ENCODE measurements around the gene UBA5.
"Not testable (repeated sequence)": the region's sequence is repeated elsewhere in the genome, so short reads cannot be mapped to it uniquely, and the experiment has no call there.

Gene UBA5

DNA sequence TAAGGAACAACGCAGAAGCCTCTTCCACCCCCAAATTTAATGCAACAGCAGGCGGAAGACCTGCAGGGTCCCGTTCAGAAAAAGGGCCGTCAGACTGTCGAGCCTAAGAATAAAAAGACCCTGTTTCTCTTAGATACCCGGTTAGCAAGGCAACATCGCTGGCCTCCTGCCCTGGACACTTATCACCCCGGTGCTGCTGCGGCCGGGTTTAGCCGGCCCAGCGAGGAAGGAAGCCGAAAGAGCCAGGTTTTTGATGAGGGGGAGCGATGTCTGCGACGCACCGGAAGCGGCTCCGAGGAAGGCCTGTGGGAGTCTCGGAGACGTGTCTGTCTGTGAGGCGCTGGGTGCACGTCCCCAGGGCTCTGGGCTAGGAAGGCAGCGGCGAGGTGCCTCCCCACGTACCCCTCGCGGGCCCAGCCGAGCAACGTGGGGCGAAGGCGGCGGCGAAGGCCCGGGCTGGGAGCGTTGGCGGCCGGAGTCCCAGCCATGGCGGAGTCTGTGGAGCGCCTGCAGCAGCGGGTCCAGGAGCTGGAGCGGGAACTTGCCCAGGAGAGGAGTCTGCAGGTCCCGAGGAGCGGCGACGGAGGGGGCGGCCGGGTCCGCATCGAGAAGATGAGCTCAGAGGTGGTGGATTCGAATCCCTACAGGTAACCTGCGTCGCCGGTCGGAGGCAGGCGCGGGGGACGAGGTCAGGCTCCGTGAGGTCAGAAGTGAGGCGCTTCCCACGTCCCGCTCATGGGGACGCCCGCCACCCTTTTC, at the start of gene UBA5:
Gene UBA5, plus strand, starts transcription at position 278 of the 759 bp plus-strand sequence. Its CDS starts 209 bp downstream, at position 487.
- peak; percentile 77 for DNase-seq

DNA sequence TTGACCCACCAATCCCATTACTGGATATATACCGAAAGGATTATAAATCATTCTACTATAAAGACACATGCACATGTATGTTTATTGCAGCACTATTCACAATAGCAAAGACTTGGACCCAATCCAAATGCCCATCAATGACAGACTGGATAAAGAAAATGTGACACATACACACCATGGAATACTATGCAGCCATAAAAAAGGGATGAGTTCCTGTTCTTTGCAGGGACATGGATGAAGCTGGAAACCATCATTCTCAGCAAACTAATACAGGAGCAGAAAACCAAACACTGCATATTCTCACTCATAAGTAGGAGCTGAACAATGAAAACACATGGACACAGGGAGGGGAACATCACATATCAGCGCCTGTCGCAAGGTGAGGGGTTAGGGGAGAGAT, 44.8 kb upstream of the UBA5 start:
- DNase-seq, result not testable (repeated sequence)

DNA sequence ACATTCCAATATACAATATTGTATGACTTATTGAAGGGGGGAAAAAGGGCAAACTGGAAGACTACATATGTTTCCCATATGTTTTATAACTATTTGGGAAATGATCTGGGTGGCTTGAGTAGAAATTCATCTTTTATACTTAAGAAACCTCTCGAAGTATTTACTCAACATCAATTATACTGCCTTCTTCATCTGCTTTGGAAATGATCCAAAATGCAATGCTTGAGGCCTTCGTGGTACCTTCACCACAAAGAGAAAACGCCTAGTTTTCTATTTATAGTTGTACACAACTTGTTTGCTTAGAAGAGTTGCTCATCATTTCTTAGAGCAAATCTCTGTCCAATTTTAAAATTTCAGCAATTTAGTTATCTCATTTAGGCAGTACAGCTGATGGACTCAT, 44.2 kb upstream of the UBA5 start:
- no peak for DNase-seq

DNA sequence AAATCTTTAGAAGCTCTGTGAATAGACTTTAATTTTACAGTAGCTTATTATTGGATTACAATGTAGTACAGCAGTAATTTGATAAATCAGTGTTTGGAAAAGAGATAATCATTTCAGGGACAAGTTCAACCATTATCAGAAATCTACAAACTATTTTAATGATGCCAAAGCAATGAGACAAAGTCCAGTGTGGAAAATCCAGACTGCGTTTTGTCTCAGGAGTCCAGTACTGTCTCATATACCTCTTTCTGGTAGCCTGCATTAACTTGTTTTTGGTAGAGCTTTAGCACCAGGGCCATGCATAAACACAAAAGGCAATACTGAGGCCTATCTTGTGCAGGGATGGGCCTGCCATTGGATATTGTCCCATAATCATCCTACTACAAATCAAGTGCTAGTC, 43.3 kb upstream of the UBA5 start:
- no peak for DNase-seq

DNA sequence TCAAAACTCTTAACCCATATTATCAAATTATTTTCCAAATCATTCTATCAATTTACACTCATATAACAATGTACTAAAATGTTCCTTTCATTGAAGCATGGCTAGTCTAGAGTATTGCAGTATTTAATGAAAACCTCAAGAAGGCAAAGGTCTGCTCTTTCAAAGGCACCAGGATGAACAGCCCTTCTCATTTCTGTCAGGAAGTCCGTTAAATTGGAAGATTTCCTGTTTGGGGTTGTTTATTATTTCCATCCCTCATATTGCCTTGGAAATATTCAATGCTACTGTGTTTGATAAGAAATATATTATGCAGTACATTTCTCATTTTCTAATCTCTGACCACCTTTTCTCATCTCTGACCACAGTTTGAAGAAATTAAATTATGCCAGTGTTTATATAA, 38.0 kb upstream of the UBA5 start:
- no peak for DNase-seq

DNA sequence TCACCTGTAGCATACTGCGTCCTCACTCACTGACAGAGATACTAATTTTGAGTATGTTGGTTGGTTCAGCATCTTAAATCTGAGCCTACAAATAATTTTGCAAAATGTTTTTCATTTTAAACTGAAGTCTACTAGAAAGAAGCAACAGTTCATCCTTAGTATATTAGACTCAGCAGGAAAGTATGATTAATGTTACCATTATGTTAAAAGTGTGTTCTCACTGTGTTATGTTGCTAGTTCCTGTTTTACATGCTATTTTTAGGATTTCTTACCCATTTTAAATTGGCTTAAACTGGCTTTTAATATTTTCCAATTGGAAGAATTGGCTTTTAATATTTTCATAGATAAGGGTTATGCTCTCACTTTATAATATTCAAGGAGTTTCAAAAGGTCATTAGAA, 37.4 kb upstream of the UBA5 start:
- no peak for DNase-seq

DNA sequence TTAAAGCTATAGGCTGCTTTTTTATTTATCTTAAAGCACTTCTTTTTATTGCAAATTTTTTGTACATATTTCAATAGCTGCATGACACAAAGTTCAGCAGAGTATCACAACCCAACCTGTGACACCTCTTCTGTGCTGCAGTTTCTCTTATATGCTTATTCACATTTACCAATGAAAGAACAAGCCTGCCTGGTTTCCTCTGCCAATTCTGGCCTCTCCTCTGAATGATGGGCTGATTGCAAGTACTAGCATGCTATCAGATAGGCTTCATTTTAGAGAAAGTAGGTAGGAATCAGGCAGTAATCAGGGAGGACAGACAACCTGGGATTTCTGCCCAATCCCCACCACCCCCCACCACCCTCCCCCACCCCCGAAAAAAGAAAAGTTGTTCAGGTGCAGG, 36.5 kb upstream of the UBA5 start:
- no peak for DNase-seq

DNA sequence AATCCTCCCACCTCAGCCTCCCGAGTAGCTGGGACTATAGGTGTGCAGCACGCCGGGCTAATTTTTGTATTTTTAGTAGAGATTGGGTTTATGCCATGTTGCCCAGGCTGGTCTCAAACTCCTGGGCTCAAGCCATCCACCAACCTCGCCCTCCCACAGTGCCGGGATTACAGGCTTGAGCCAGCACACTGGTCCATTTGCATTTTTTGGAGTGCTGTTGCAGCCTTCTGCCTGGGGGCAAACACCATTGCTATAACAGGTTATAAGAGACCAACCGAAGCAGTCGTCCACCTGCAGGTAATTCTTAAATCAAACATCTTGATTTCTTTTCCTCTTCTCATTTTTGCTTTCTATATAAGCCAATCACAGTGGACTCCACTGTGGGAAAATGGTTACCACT, 35.3 kb upstream of the UBA5 start:
- no peak for DNase-seq

DNA sequence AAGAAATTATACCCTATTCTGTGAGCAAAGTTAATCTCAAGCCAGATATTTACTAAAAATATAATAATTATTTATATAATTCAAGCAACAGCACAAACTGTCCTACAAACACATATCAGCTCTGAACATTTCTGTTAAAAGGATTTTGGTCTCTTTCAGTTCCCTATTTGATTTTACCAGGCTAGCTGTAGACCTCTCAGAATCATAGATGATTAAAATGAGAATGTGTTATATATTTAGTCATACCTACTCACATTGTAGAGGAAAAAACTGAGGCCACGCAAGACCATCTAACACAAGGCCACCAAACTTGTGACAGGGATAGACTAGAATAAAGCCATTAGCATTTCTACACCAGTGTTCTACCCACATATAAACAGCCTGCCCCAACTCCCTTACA, 34.5 kb upstream of the UBA5 start:
- DNase-seq, result no peak

DNA sequence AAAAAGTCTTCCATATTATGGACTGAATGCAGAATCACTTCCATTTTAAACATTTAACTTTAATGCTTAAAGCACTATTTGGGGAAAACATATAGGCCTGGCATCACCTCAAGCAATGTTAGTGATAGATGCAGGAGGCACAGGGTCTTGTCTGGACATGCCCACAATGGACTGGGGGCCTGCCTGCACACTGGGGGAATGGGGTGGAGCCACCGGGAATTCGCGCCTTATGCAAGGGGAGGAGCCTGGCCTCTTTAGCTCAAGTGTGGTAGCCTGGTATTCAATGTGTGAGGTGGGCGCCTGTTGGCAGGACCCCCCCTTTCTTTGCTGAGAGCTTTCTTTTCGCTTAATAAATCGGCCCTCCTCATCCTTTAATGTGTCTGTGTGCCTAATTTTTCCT, 33.2 kb upstream of the UBA5 start:
- no peak for DNase-seq

DNA sequence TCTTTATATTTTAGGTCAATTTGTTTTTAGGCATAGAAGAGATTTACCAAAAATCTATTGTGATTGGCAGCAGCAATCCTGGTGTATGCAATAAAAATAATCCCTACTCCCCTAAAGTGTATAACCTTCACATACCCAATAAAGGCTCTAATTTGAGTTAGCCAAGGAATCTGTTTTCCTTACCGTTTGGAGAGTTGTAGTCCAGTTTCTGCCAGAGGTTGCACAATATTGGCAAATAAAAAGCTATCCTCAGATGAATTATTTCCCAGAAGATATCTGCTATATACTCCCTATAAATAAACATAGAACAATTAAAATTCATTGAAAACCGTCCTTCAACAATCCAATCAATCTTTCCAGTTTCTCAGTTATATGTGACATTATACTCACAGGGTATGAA, 32.0 kb upstream of the UBA5 start:
- DNase-seq, result no peak

DNA sequence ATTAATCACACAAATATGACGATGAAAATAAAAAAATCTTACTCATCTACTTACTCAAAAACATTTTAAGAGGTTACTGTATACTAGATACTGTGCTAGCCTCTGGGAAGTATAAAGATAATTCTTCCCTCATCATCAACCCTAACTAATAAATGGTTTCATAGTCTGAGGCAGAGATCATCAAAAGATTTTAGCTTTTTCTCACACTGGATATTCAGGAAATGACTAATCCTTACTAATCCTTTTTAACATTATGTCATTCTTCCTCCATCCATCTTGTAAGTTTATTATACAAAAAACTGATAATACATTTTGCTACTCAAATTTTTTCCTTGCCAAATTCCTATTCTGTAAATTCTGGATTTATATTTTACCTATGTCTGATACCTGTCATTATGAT, 30.2 kb upstream of the UBA5 start:
- DNase-seq, result no peak

DNA sequence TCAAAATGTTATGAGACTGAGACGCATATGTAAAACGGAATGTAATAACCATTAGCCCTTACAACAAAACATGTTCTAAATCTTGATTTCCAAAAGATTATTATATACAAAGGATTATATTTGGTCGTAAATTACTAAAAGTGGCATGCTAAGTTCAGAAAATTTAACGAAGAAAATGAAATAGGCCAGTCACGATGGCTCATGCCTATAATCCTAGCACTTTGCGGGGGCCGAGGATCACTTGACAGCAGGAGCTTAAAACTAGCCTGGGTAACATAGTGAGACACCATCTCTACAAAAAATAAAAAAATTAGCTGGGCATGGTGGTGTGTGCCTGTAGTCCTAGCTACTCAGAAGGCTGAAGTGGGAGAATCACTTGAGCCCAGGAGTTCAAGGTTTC, 29.5 kb upstream of the UBA5 start:
- no peak for DNase-seq

DNA sequence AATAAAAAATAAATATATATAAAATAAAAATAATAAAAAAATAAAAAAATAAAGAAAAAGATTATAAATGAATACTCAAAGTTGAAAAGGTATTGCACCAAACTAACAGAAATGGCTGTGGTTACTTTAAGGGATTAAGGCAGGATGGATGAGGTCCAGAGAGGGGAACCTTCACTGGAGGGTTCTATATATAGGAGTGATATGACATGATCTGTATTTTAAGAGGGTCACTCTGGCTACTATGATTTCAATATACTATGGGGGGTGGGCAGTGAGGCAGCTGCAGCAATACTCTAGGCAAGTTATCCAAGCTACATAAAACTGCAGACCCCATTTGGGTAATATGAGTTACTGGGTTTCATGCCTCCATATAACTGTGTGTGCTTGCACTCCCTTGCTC, 25.1 kb upstream of the UBA5 start:
- DNase-seq, result no peak

DNA sequence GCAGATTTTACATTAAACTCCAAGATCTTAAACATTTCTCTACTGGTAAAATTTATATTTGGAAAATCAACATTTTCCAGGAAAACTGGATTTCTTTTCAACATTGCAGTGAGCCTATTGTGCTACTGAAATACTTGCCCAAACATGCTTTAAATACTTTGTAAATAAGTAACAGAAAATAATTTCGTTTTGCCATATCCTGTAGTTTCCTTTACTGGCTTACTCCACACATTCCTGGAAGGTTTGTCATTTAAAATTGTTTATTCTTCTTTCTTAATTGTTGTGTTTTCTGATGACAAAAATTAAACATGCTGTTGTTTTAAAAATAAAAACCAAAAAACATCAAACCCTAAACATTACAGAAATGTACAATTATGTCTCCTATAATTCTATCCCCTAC, 22.5 kb upstream of the UBA5 start:
- DNase-seq, result no peak

DNA sequence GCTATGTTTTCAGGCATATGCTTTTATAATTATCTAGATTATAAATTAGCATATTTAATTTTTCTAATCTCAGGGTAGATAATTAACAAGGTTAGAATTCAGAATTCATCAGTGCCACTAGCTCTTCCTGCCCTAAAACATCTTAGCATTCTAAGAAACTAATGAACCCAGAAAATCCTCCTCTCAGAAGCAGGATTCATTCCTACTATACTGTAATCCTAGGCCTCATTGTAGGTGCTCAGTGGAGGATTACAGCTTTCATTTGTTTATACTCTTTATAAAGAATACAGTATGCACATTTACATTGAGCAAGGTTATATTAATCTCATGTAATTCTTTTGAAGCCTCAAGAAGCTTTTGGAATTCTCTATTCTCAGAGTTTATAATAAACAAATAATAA, 21.4 kb upstream of the UBA5 start:
- DNase-seq, result no peak

DNA sequence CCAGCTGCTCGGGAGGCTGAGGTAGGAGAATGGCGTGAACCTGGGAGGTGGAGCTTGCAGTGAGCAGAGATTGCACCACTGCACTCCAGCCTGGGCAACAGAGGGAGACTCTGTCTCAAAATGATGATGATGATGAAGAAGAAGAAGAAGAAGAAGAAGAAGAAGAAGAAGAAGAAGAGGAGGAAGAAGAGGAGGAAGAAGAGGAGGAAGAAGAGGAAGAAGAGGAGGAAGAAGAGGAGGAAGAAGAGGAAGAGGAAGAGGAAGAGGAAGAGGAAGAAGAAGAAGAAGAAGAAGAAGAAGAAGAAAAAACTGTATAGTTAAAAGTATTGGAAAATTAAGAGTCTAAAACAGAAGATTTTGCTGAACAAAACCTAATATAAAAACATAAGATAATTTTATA, 18.7 kb upstream of the UBA5 start:
- not testable (repeated sequence) for DNase-seq

DNA sequence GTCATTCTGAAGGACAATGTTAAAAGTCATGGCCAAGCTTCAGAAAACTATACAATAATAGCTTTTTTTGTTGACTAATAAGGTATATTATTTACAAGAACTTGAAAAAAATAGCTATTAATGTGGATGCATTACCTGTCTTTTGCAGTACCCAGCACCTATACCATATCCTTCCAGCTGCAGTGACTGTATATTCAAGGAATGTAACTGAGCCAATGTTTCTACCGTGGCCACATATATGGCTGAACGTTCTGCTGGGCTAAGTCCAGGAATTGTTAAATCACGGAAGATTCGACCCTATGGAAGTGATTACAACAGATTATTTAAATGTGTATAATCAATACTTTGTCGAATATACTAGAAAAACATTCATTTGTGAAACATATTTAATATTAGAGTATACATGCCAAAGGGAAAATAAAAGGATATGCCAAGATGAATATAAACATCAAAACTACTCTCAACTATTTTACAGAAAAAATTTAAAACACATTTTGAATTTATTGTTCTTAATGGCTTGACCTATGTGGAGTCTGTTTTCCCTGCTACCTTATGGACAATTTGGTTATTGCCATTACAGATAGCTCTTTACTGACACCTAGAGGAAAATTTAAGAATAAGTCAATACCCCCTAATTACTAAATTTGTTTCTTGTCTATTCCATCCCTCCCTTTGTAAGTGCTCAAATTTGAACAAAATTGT, 18.1 kb upstream of the UBA5 start:
- DNase-seq, result peak; percentile 47

DNA sequence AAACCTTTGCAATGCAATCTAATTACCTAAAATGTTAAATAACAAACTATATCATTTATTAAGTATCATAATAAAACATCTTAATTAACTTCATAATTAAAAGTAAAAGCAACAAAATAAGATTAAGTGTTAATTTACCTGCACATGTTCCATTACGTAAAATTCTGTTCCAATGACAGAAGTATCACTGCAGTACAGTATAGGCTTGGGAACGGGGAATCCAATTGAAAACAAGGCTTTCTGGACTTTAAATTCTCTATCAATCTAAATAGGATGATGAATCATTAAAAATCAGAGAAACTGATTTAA, 17.6 kb upstream of the UBA5 start:
- no peak for DNase-seq

DNA sequence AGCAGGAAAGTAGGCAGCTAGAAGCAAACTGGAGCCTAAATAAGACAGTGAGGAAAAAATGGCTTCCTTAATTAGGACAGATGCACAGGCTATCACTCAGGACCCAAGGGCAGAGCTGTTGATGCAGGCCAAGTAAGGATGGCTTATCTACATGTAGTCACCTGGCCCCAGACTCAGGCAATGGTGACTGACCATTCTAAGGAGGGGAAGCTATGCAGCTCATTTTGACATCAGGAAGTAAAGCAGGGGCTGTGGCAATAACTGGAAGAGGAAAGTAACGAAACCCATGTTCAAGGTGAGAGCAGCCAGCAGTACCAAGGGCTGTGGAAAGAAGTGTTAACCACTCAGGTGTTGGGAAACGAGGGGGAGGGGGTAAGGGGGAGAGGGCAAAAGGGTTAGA, 16.8 kb upstream of the UBA5 start:
- no peak for DNase-seq

DNA sequence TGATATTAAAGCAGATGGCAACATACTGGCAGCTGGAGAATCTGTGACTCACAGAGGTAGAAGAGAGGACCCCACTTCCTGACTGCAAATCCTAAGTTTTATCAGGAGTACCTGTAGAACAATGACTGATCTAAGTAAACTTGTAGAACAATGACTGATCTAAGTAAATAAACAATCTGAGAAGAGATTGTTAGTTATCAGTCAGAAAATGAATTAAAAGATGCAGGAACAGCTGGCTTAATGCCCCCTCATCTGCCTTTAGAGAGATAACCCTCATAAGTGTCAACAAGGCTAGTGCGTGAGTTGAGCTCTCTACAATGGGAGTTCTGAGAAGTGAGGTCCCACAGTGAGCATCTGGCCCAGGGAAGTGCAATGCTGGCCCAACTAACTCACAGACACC, 15.1 kb upstream of the UBA5 start:
- no peak for DNase-seq

DNA sequence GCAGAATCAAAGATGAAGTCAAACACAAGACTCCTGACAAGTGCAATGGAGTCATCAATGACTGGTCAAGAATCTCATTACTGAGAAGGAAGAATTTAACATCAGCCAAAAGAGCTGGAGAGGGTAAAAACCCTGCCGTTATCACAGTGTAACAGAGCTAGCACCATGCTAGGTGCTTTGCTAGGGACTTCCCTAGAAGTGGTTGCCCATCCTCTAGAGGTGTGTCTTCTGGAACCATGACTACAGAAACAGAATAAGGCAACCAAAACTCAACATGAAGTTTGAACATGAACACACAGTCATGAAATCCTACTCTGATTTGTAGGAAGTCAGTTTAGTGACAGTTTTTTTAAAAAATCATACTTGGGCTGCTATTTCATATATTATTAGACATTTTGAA, 10.0 kb upstream of the UBA5 start:
- DNase-seq, result no peak

DNA sequence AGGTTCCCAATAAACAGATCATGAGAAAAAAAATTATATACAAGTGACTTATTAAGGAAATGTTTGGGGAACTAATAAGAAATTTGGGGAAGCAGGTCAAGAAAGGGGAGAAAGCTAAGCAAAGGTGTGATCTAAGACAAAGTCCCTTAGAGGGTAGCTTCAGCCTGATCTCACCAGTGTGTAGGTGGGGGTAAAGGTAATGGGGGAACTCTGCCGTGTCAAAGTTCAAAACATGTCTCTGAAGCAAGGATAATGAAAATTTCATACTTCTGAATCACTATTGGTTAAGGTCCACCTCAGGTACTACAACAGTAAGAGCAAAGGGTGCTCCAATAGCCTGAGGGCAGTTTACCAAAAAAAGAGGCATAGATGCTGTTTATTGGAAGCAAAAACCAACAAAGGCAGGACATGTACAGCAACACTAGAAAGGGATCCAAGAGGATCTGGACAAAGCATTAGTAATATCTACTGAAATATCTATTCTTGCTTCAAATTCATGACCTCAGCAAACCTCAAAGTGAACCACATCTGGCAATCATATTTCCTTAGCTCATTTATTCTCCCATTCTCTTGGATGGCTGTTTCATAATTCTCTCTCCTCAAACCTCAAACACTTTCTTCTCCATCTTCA, 7.4 kb upstream of the UBA5 start:
- DNase-seq, result no peak

DNA sequence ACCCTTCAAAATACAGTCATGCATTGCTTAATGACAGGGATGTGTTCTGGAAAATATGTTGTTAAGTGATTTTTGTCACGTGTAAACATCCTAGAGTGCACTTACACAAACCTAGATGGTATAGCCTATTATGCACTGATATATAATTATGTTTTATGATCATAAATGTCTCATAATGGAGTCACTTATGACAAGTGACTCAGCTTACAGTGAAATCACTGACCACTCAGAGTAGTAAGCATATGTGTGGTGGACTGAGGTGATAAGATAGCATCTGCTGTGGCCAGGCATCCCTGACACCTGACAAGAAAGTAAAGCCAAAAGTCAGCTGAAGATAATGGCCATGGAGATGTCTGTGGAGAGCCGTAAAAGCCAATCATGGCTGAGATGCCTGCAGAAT, 5.9 kb upstream of the UBA5 start:
- DNase-seq, result no peak

DNA sequence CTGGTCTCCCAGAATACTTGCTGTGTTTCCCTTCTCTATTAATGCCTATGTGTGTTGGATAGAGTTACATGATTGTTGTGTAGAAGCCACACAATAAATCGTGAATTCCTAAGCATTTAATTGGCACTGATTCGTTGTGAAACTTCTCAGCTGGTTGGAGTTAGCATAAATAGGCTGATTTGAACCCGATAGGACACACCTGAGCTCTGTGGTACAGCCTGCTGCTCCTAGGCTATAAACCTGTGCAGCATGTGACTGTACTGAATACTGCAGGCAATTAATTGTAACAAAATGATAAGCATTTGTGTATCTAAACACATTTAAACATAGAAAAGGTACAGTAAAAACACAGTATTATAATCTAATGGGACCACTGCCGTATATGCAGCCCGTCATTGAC, 5.4 kb upstream of the UBA5 start:
- no peak for DNase-seq
